PC-9 (cell line): ENCODE data around the gene C4orf51. TPM values are rescaled to one million over a fixed set of nuclear protein-coding genes. Genes with fewer than 3 reads are reported as not detected.

ENCODE experiments used
- BruUV-seq: library from RNA; stranded (reverse); fragments of 400-500 nt; replicated peaks from 2 replicates; lab custom pipeline; 2021; lab: Mats Ljungman, UMichigan
- CTCF ChIA-PET: fragments of 300-600 bp; sonication (Branson Sonifier 250); formaldehyde crosslinking; loops from one replicate; lab custom pipeline; 2022; ENCODE audit warnings: antibody characterized with exemption; lab: Charles Lee
- POLR2A ChIA-PET: fragments of 300-600 bp; sonication (Branson Sonifier 250); formaldehyde crosslinking; loops from one replicate; lab custom pipeline; 2022; ENCODE audit warnings: antibody characterized with exemption; ENCODE audit not compliant: unreplicated experiment; lab: Charles Lee
- DNase-seq, 2 experiments: peaks; one replicate each; pipeline versions ENCODE4 v3.0.0 to v3.0.0-alpha.2; 2015 to 2022; ENCODE audit warnings: mixed read lengths in 1 of 2
- H2AFZ ChIP-seq: fragments of 200-600 bp; sonication (generic); 2 replicates; pipeline ENCODE4 v1.8.1; 2017; ENCODE audit warnings: antibody characterized with exemption
- H3F3A ChIP-seq: fragments of 200-600 bp; sonication (generic); 2 replicates; pipeline ENCODE4 v1.8.1; 2017; ENCODE audit warnings: antibody characterized with exemption, mild to moderate bottlenecking, low read depth; ENCODE audit not compliant: insufficient read depth
- H3K27ac ChIP-seq: fragments of 200-600 bp; sonication (generic); 2 replicates; pipeline ENCODE4 v1.6.1; 2016; ENCODE audit warnings: mixed run types
- H3K27me3 ChIP-seq: fragments of 200-600 bp; sonication (generic); 2 replicates; pipeline ENCODE4 v1.6.1; 2016; ENCODE audit warnings: low read depth, mixed run types; ENCODE audit not compliant: insufficient read depth
- H3K36me3 ChIP-seq: fragments of 200-600 bp; sonication (generic); 2 replicates; pipeline ENCODE4 v1.6.1; 2016; ENCODE audit warnings: low read depth, mixed run types
- H3K4me1 ChIP-seq: fragments of 200-600 bp; sonication (generic); replicated peaks from 2 replicates; pipeline ENCODE4 v1.6.1; 2016; ENCODE audit warnings: mixed run types; ENCODE audit not compliant: insufficient read depth
- H3K4me2 ChIP-seq: fragments of 200-600 bp; sonication (generic); 2 replicates; pipeline ENCODE4 v1.6.1; 2017; ENCODE audit warnings: mixed run types
- H3K4me3 ChIP-seq: fragments of 200-600 bp; sonication (generic); 2 replicates; pipeline ENCODE4 v1.6.1; 2016; ENCODE audit warnings: mixed run types
- H3K79me2 ChIP-seq: fragments of 200-600 bp; sonication (generic); 2 replicates; pipeline ENCODE4 v1.6.1; 2017; ENCODE audit warnings: low read depth, mixed run types
- H3K9me2 ChIP-seq: fragments of 200-600 bp; sonication (generic); 2 replicates; pipeline ENCODE4 v1.8.1; 2017; ENCODE audit warnings: mild to moderate bottlenecking; ENCODE audit not compliant: insufficient read depth
- H3K9me3 ChIP-seq: fragments of 200-600 bp; sonication (generic); 2 replicates; pipeline ENCODE4 v1.8.1; 2016; ENCODE audit warnings: low read depth; ENCODE audit not compliant: insufficient read depth
- H4K20me1 ChIP-seq: fragments of 200-600 bp; sonication (generic); 2 replicates; pipeline ENCODE4 v1.8.1; 2017; ENCODE audit not compliant: insufficient read depth
- CTCF ChIP-seq: fragments of 200-600 bp; sonication (generic); conservative IDR thresholded peaks from 2 replicates; pipeline ENCODE4 v1.6.1; 2017; ENCODE audit warnings: mixed run types, antibody characterized with exemption, mild to moderate bottlenecking, moderate library complexity
- EZH2 ChIP-seq: fragments of 200-600 bp; sonication (generic); IDR thresholded peaks from 2 replicates; pipeline ENCODE4 v1.8.0; 2017; ENCODE audit warnings: antibody characterized with exemption, low read depth
- intact Hi-C: fragments of 100-400 bp; cut with micrococcal nuclease; formaldehyde crosslinking; loops from one replicate; pipeline ENCODE4 v1.10.0; 2022; ENCODE audit not compliant: unreplicated experiment
- total RNA-seq: library from RNA; stranded (reverse); gene quantifications from 2 replicates; pipeline ENCODE4 v1.2.3, GENCODE V29; 2021

C4orf51 gene
- total RNA-seq, 1 experiment from 2014 or later, result not detected

GRCh38 chr4:145722561-145722960 lies 42.6 kb downstream of the C4orf51 start:
- Histone ChIP-seq H3K79me2 (no peaks in the 10 kb centered on the region), H3K4me3 (no peak overlapping the region), H3K9me2 (no peaks in the 10 kb centered on the region), H3K9me3 (no peaks in the 10 kb centered on the region), H3F3A (no peaks in the 10 kb centered on the region), H3K27me3 (no peaks in the 10 kb centered on the region), H2AFZ (no peak overlapping the region), H3K36me3 (no peaks in the 10 kb centered on the region), H3K4me1 (peaks cover 12% of the 10 kb centered on the region), H3K4me2 (no peak overlapping the region), H3K27ac (no peak overlapping the region), H4K20me1 (no peaks in the 10 kb centered on the region)
- CTCF ChIA-PET, result interaction anchor here (0.6 kb wide), 1 partner anchor 259 kb away, joined by 3 read pairs; no protein-coding TSS in a partner anchor
- POLR2A ChIA-PET, result no interaction called here
- DNase-seq, result no peak
- no TSS peak for BruUV-seq
- no peak for TF ChIP-seq EZH2
- no peak for TF ChIP-seq CTCF
- intact Hi-C loops, result no loop called here

- no peaks in the 10 kb centered on the region for H3K36me3 ChIP-seq
- H3K79me2 ChIP-seq, result no peaks in the 10 kb centered on the region
- H3K27me3 ChIP-seq, result no peaks in the 10 kb centered on the region
- peaks cover 12% of the 10 kb centered on the region for H3K4me1 ChIP-seq
- H3K4me3 ChIP-seq, result no peak overlapping the region
- H4K20me1 ChIP-seq, result no peaks in the 10 kb centered on the region
- H3K9me3 ChIP-seq, result no peaks in the 10 kb centered on the region
- H3K4me2 ChIP-seq, result peak overlapping the region; percentile 44
- intact Hi-C loops, result no loop called here
- ChIA-PET CTCF (no interaction called here), POLR2A (no interaction called here)
- peak in 1 of 2 experiments; percentile 74 for DNase-seq
- no peak for TF ChIP-seq EZH2
- peak; percentile 39; the same call in 1 of the 2 replicates for TF ChIP-seq CTCF
- peak overlapping the region; percentile 29; the same call in 1 of the 2 replicates for H3K27ac ChIP-seq
- H2AFZ ChIP-seq, result no peak overlapping the region
- H3F3A ChIP-seq, result no peaks in the 10 kb centered on the region
- H3K9me2 ChIP-seq, result no peaks in the 10 kb centered on the region
- BruUV-seq, result no TSS peak
Observed at GRCh38 chr4:145723336-145723735, 43.4 kb downstream of the C4orf51 start.

- no peak for TF ChIP-seq EZH2
- CTCF ChIA-PET, result no interaction called here
- Histone ChIP-seq H4K20me1 (no peaks in the 10 kb centered on the region), H3K9me3 (no peaks in the 10 kb centered on the region), H3F3A (peaks cover 21% of the 10 kb centered on the region), H3K9me2 (no peaks in the 10 kb centered on the region), H3K27me3 (no peaks in the 10 kb centered on the region), H3K79me2 (no peaks in the 10 kb centered on the region), H3K4me1 (peaks cover 22% of the 10 kb centered on the region), H3K36me3 (no peaks in the 10 kb centered on the region), H2AFZ (no peak overlapping the region), H3K4me3 (no peak overlapping the region), H3K4me2 (no peak overlapping the region), H3K27ac (no peak overlapping the region)
- no peak for DNase-seq
- POLR2A ChIA-PET, result no interaction called here
- BruUV-seq, result no TSS peak
- intact Hi-C loops, result loop anchor here (5.0 to 10.0 kb wide), 3 partner anchors 447 to 1887 kb away; partner anchors contain the start of genes LSM6 and TMEM184C
Observed at GRCh38 chr4:145730026-145730425, 50.1 kb downstream of the C4orf51 start.

GRCh38 chr4:145731028-145731427 lies 51.1 kb downstream of the C4orf51 start:
- H3K27ac ChIP-seq, result no peak overlapping the region
- peaks cover 28% of the 10 kb centered on the region for H3F3A ChIP-seq
- ChIA-PET CTCF (no interaction called here), POLR2A (no interaction called here)
- no peaks in the 10 kb centered on the region for H3K36me3 ChIP-seq
- H3K9me2 ChIP-seq, result no peaks in the 10 kb centered on the region
- H3K4me2 ChIP-seq, result no peak overlapping the region
- no peak overlapping the region for H2AFZ ChIP-seq
- no peaks in the 10 kb centered on the region for H3K79me2 ChIP-seq
- intact Hi-C loops, result loop anchor here (5.0 to 10.0 kb wide), 3 partner anchors 446 to 1886 kb away; partner anchors contain the start of genes LSM6 and TMEM184C
- no peaks in the 10 kb centered on the region for H4K20me1 ChIP-seq
- H3K4me1 ChIP-seq, result peaks cover 30% of the 10 kb centered on the region
- no peak for DNase-seq
- no TSS peak for BruUV-seq
- H3K4me3 ChIP-seq, result no peak overlapping the region
- H3K9me3 ChIP-seq, result no peaks in the 10 kb centered on the region
- no peak for TF ChIP-seq EZH2
- TF ChIP-seq CTCF, result no peak
- H3K27me3 ChIP-seq, result no peaks in the 10 kb centered on the region
